Superior temporal gyrus (tissue), 1 donor: ENCODE results near the gene PRMT9.

ENCODE experiments used
- DNase-seq: peaks from one replicate; pipeline ENCODE4 v3.0.0-alpha.2; 2016; ENCODE audit errors: extremely low spot score

The PRMT9 gene

DNA sequence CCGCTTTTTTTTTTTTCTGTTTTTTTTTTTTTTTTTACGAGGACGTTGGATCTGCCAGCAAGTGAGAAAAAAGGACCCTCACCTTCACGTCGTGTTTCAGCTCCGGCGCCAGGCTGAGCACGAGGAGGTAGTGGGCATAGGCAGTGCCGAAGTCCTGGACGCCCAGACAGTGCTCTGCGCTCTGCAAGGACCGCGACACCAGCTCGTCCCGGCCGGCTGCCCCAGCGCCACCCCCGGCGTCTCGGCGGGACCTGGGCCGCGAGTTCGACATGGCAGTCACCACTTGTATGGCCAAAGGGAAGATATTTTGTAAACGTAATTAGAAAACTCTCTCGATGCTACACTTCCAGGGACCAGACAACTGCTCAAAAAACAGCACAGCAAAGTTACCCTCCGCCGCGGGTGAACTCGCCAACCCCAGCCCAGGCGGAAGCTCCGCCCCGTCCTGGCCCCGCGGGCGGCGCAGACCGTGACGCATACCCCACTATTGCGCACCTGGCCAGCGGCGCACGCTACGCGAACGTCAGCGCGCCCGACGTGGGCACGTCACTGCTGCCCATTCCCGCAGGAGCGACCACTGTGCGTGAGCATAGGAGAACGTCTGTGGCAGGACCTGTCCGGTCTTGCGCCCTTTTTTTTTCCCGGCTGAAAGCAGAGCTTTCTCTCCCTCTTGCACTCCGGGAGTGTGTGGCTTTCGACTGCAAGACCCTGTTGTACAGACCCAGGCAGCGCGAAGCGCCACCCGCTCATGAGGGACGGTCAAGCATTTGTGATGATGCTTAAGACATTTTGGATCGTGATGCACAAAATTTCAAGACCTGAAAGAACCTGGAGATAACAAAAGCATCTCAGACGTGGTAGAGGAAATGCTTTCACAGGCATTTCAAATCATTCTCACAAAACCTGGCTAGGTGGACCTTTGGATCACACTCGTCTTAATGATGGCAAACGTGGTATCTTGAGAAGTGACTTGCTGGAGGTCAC lies at the start of gene PRMT9:
TSS of gene PRMT9 (minus strand) at position 447 of the 984 bp plus-strand sequence. CDS start at position 271, 176 bp downstream.
- peak; percentile 83 for DNase-seq

- no peak for DNase-seq
Observed at GRCh38 chr4:147732518-147733235, 48.7 kb upstream of the PRMT9 start.

DNA sequence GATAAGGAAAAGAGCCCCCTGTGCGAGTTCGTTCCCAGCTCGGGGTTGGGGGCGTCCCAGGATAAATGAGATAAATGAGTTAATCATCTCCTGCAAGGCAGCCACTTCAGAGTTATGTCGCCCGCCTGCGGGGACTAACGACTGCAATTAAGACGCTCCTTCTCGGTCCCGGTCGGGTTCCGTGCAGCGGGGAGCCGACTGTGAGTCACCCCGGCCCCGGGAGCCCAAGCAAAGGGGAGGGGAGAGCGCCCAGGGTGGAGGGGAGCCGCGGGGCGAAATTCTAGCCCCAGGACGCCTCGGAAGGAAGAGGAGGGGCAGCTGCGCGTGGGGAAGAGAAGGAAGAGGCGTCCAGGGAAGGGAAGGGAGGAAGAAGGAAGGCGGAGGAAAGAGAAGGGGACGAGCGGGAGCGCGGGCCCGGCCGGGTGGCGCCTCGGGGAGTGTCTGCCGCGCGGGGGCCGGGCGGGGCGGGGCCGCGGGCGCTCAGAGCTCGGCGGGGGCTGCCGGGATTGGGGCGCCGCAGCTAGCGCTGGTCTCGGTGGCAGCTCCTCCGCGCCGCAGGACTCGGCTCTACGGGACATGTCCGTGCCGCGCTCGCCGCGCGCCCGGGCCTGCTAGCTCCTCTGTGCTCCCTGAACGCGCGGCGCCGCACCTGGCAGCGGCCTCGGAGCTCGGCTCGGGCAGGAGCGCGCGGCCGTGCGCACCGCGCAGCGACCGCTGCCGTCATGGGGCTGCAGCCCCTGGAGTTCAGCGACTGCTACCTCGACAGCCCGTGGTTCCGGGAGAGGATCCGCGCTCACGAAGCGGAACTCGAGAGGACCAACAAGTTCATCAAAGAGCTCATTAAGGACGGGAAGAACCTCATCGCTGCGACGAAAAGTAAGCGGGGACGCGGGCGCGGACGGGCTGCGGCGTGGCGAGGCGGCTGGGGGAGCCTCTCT lies 47.9 kb upstream of the PRMT9 start, which contains the start of gene ARHGAP10:
TSS of gene ARHGAP10 (plus strand) at position 509 of the 938 bp plus-strand sequence. CDS start at position 723, 214 bp downstream.
- DNase-seq, result peak; percentile 21

GRCh38 chr4:147730333-147730732 lies 46.4 kb upstream of the PRMT9 start:
- no peak for DNase-seq

DNA sequence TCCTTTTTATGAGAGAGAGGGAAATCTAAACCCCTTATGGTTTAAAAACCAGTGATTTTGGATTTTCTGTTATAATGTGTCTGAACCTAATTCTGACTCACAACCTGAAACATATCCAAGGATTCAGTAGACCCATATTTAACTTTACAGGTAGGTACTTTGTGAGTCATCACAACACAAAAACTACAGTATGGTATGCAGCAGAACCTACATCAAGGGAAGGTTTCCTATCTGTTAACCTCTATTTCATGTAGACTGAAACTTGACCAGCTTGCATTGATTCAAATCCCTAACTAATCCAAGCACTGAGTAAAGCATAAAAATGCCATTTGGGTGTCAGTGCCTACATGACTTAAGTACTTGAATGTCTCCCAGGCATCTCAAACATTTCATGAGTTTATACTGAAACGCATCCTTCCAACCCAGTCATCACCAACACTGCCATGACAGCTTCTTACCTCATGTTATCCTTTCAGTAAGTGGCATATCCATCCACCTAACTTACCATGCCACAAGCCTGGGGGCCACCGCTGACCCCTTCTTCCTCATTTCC lies 43.6 kb upstream of the PRMT9 start:
- no peak for DNase-seq

DNA sequence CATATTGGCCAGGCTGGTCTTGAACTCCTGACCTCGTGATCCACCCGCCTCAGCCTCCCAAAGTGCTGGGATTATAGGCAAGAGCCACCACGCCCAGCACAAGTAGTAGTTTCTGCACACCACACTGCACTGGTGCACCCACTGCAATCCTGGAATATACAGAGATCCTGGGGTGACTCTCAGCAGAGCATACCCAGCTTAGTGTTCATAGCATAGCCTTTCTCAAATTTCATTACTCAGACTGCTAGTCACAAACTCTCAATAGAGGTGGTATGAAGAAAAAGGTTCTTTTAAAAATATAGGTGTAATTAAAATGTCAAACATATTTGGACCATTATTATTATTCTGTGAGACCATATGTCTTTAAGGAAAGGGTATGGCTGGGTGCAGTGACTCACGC lies 41.7 kb upstream of the PRMT9 start:
- DNase-seq, result no peak

GRCh38 chr4:147724468-147725201 lies 40.7 kb upstream of the PRMT9 start:
- no peak for DNase-seq

DNA sequence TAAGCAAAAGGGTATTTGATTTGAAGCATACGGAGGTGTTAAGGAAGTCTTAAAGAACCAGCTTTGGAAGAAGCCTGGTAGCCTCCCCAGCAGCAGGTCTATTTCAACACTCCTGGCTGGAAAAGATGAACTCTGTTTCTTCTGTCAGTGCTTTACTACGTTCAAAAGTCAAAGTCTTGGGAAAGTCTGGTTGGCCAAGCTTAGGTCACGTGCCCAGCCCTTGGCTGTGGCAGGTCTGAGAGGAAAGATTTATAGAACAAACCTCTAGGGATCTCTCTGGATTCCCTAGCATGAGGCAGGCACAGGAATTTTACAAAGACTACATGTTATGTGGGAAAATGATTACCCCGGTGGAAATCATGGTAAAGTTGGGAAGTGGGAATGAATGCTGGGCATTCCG lies 39.4 kb upstream of the PRMT9 start:
- DNase-seq, result no peak

DNA sequence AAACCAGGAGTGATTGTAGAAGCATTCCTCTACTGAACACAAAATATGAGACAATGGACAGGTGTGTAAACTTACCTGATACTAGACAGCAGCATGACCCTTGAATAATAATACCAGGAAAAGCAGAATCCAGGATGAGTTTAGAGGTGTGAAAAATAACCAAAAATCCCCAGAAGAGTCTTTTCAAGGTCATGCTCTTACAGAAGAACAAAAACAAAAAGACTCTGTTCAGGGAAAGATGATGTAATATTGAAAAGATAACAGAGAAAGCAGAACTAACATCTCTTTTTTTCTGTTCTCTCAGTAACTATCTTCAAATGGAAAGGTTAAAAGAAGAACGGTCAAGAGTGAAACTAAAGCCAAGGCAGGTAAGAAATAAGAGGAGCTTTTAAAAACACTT lies 33.9 kb upstream of the PRMT9 start:
- DNase-seq, result no peak

GRCh38 chr4:147714575-147715401 lies 30.8 kb upstream of the PRMT9 start:
- DNase-seq, result no peak

GRCh38 chr4:147709999-147710398 lies 26.0 kb upstream of the PRMT9 start:
- DNase-seq, result no peak

DNA sequence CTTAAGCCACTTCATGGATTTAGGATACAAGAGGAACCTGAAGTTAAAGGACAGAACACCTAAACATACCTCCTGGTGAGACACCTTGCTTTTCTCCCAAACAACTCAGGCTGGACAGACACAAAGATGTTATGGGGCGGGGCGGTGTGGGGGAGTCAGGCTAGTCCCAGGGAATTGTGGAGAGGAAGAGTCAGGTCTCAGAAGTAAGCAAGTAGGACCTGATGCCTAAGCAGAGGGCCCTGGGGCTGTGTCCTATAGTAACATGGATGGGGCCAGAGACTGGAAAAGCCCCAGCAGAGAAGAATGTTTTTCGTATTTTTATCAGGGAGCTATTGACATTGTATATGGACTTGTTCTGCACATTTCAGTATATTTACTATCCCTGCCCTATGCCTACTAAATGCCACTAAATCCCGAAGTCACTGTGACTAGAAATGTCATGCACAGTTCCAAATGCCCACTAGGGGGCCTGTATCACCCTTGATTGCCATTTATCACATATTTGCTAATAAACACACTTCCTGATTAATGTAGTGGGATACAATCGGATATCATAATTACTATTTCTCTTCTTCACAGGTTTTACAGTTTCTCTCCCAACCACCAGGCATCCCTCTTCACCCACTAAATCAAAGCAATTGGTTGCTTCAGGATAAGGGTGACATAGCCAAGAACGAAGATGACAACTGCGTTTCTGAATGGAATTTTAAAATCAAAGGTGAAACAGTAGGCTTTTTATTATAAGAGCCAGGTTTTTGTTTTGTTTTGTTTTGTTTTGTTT lies 24.1 kb upstream of the PRMT9 start:
- DNase-seq, result peak; percentile 83

DNA sequence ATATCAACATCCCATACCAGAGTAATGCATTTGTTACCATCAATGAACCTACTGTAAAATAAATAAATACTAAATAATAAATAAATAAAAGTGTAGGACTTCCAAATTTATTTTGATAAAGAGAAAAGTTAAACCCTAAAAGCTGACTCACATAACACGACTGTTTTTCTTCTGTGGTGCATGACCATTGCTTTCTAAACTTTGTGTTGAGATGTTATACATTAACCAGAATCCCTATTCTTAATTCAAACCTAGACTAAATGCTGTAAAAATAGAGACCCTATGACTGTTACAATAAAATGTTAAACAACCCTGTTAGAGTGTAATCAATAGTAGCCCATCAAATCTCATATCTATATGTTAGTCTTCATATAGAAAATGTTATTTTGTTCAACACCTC lies 20.9 kb upstream of the PRMT9 start:
- DNase-seq, result no peak

- DNase-seq, result no peak
Observed at GRCh38 chr4:147696866-147697265, 12.9 kb upstream of the PRMT9 start.

GRCh38 chr4:147693218-147693617 lies 9.3 kb upstream of the PRMT9 start:
- DNase-seq, result no peak

GRCh38 chr4:147691820-147692219 lies 7.9 kb upstream of the PRMT9 start:
- no peak for DNase-seq

DNA sequence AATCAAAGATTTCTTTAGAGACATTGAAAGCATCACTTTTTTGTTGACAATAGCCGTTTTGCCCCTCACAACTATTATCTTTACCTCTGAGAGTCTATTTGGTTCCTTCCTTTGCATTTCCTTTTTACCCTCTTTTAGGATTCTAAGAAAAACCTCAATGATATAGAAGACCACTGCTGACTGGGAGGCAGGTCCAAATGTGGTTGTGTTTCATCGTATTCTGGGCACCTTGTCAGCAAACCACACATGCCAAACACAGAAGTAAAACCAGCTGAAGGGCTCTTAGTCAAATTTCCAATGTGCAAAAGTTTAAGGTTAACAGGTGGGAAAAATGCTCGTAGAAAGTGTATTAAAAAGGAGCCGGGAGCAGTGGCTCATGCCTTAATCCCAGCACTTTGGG lies 5.1 kb upstream of the PRMT9 start:
- DNase-seq, result no peak

DNA sequence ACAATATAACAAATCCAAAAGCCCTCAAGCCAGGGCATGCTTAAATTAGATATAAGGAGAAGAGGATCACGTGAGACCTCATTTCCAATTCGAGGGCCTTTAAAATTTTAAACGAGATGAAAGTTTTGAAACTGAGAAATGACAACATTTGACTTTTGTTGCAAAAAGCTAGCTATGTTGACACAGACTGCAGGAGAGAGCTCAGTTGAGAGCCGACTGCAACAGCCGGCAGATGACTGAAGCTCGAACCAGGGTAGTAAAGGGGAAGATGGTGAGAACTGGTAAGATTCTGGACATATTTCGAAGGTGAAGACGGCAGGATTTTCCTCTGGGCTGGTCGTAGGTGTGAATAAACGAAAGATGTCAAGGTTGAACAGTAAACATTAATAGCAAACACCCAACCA lies 773 bp downstream of the PRMT9 start:
- DNase-seq, result peak; percentile 47

DNA sequence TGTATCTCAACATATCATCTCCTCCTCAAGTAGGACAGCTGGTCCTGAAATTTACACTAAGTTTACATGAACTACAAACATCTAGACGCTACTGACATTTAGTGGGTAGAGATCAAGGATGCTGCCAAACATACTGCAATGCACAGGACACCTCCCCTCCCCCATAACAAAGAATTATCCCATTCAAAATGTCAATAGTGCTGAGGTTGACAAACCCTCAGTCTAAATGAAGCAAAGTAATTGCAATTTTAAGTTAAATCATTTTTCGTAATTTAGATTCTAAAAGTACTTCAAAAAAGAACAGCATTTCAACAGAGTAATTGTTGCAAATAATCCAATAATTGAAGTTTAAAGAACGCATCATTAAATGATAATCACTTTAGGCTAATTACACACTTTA lies 1.2 kb downstream of the PRMT9 start:
- no peak for DNase-seq
